K562 (cell line): ENCODE measurements around the gene CHAT. TPM values are rescaled to one million over a fixed set of nuclear protein-coding genes. Genes with fewer than 3 reads are reported as not detected.
A peak's percentile ranks its signal among the peaks of the same experiment; 100 is the strongest.

Source experiments
- ATAC-seq: fragments of 200-7000 bp; cut with Tn5 transposase; 3 replicates; pipeline ENCODE4 v1.9.1; 2020; ENCODE audit warnings: moderate library complexity
- BruUV-seq: library from RNA; stranded (reverse); fragments of 400-500 nt; replicated peaks from 2 replicates; lab custom pipeline; 2021; lab: Mats Ljungman, UMichigan
- CTCF ChIA-PET: fragments of 300-600 bp; formaldehyde crosslinking; extraction: SDS; loops from one replicate; lab custom pipeline; 2021; ENCODE audit warnings: low intra/inter-chr PET ratio; lab: Yijun Ruan, JAX
- POLR2A ChIA-PET: fragments of 300-600, 350-650 bp; sonication (Branson Sonifier 250); formaldehyde crosslinking; extraction: SDS; loops from one replicate; lab custom pipeline; 2021; ENCODE audit warnings: antibody characterized with exemption, inconsistent platforms; lab: Yijun Ruan, JAX
- DNase-seq, 4 experiments: peaks; one replicate each; pipeline versions ENCODE4 v3.0.0 to v3.0.0-alpha.2; 2011 to 2018; ENCODE audit warnings: low spot score in 3 of 4, mixed read lengths in 3 of 4; ENCODE audit errors: extremely low read depth in 1 of 4
- FAIRE-seq: peaks from 2 replicates; lab custom pipeline; 2011; peaks lifted over from hg19 to GRCh38; lab: Jason Lieb, UNC
- H2AFZ ChIP-seq: 2 replicates; pipeline ENCODE4 v1.6.0; 2011; ENCODE audit warnings: low read depth, low read length, control low read depth, inconsistent platforms
- H3K27ac ChIP-seq: fragments of 200-600 bp; 3 replicates; pipeline ENCODE4 v1.8.0; 2011; ENCODE audit warnings: low read depth, mild to moderate bottlenecking, control low read depth, inconsistent platforms, low read length, moderate library complexity, mixed read lengths; ENCODE audit errors: extremely low read depth
- H3K27me3 ChIP-seq, 2 experiments: fragments of 300-600 bp in 1 of 2; 2 replicates in 1 of 2; 3 replicates in 1 of 2; pipeline versions ENCODE4 v1.6.0 to v1.8.0; 2011; ENCODE audit warnings: inconsistent platforms in 2 of 2, low read length in 2 of 2, mild to moderate bottlenecking in 1 of 2, mixed read lengths in 1 of 2, moderate library complexity in 1 of 2; ENCODE audit not compliant: control insufficient read depth in 2 of 2, insufficient read depth in 2 of 2
- H3K36me3 ChIP-seq: fragments of 300-600 bp; 3 replicates; pipeline ENCODE4 v1.8.0; 2011; ENCODE audit warnings: mild to moderate bottlenecking, low read length, inconsistent platforms; ENCODE audit not compliant: control insufficient read depth, insufficient read depth
- H3K4me1 ChIP-seq, 2 experiments: fragments of 200-600 bp in 1 of 2; replicated peaks in 1 of 2; 2 replicates in 1 of 2; 3 replicates in 1 of 2; pipeline versions ENCODE4 v1.5.1 to v1.8.0; 2011; ENCODE audit warnings: inconsistent platforms in 2 of 2, low read length in 2 of 2, mild to moderate bottlenecking in 1 of 2, mixed read lengths in 1 of 2, moderate library complexity in 1 of 2; ENCODE audit not compliant: control insufficient read depth in 2 of 2, insufficient read depth in 2 of 2
- H3K4me2 ChIP-seq: 2 replicates; pipeline ENCODE4 v1.6.1; 2011; ENCODE audit warnings: low read length, control low read depth, inconsistent platforms, mixed read lengths; ENCODE audit not compliant: insufficient read depth
- H3K4me3 ChIP-seq: fragments of 200-600 bp; sonication (generic), shearing (Covaris generic); 2 replicates; pipeline ENCODE4 v1.5.1; 2016; ENCODE audit warnings: control low read depth, inconsistent platforms
- H3K79me2 ChIP-seq: fragments of 200-600 bp; 3 replicates; pipeline ENCODE4 v1.8.0; 2011; ENCODE audit warnings: low read length, inconsistent platforms; ENCODE audit not compliant: control insufficient read depth, insufficient read depth
- H3K9ac ChIP-seq, 2 experiments: 2 replicates each; pipeline versions ENCODE4 v1.6.0 to v1.6.1; 2011; ENCODE audit warnings: low read depth in 2 of 2, low read length in 2 of 2, control low read depth in 1 of 2, inconsistent platforms in 1 of 2, mild to moderate bottlenecking in 1 of 2, mixed read lengths in 1 of 2; ENCODE audit not compliant: insufficient read depth in 1 of 2
- H3K9me1 ChIP-seq: one replicate; pipeline ENCODE4 v1.6.0; 2011; ENCODE audit warnings: inconsistent platforms, mild to moderate bottlenecking, low read length, moderate library complexity; ENCODE audit not compliant: control insufficient read depth, insufficient read depth
- H3K9me3 ChIP-seq: replicated peaks from 2 replicates; pipeline ENCODE4 v1.5.1; 2011; ENCODE audit warnings: low read depth, low read length, inconsistent platforms; ENCODE audit not compliant: control insufficient read depth, insufficient read depth
- H4K20me1 ChIP-seq: replicated peaks from 2 replicates; pipeline ENCODE4 v1.6.1; 2011; ENCODE audit warnings: low read length, inconsistent platforms, mixed read lengths; ENCODE audit not compliant: control insufficient read depth, insufficient read depth
- ATF3 ChIP-seq, 2 experiments: fragments of 450-650 bp in 1 of 2; sonication (generic) in 1 of 2; formaldehyde crosslinking in 1 of 2; IDR thresholded peaks in 1 of 2; conservative IDR thresholded peaks in 1 of 2; 2 replicates each; pipeline versions ENCODE4 v1.6.1 to v1.8.1; 2016 to 2023; ENCODE audit warnings: mild to moderate bottlenecking in 2 of 2, moderate library complexity in 2 of 2, inconsistent platforms in 1 of 2, missing genetic modification reagents in 1 of 2
- CREM ChIP-seq: IDR thresholded peaks from 2 replicates; pipeline ENCODE4 v1.6.1; 2014; ENCODE audit warnings: antibody characterized with exemption, low read depth
- FOSL1 ChIP-seq: fragments of 200-800 bp; sonication (Bioruptor generic); conservative IDR thresholded peaks from 2 replicates; pipeline ENCODE4 v1.6.1; 2016; ENCODE audit warnings: missing genetic modification characterization, missing compliant biosample characterization
- ILF3 ChIP-seq: fragments of 450-650 bp; IDR thresholded peaks from 2 replicates; pipeline ENCODE4 v1.6.1; 2018; ENCODE audit warnings: antibody characterized with exemption, mild to moderate bottlenecking, moderate library complexity, borderline replicate concordance
- JUND ChIP-seq, 2 experiments: IDR thresholded peaks; 2 replicates in 1 of 2; 3 replicates in 1 of 2; pipeline ENCODE4 v1.6.1; 2011; ENCODE audit warnings: borderline replicate concordance in 2 of 2, low read depth in 2 of 2, low read length in 2 of 2, improper control_type of control experiment in 1 of 2, missing biosample characterization in 1 of 2, missing genetic modification characterization in 1 of 2, missing genetic modification reagents in 1 of 2
- NCOA4 ChIP-seq: fragments of 450-650 bp; IDR thresholded peaks from 2 replicates; pipeline ENCODE4 v1.6.1; 2018; ENCODE audit warnings: mild to moderate bottlenecking; ENCODE audit not compliant: partially characterized antibody
- RFX7 ChIP-seq: fragments of 250-450 bp; sonication (Bioruptor Pico); IDR thresholded peaks from 2 replicates; pipeline ENCODE4 v1.5.1; 2021; ENCODE audit warnings: mild to moderate bottlenecking
- whole genome bisulfite sequencing: fragments of 100-300 bp; shearing (Covaris generic); methylation state at CpG from one replicate; pipeline ENCODE4 v1.1.6; 2016; ENCODE audit warnings: low coverage, mixed read lengths; ENCODE audit not compliant: insufficient coverage; ENCODE audit errors: missing lambda C conversion rate; 5-methylcytosine and 5-hydroxymethylcytosine counted together
- in situ Hi-C: fragments of 300-500 bp; cut with MboI; formaldehyde crosslinking; loops from 4 replicates; pipeline ENCODE4 v1.15.0; 2018; ENCODE audit warnings: inconsistent platforms, mixed read lengths
- intact Hi-C: fragments of 100-400 bp; cut with micrococcal nuclease; formaldehyde crosslinking; loops from 2 replicates; pipeline ENCODE4 v1.14.2; 2022
- polyA plus RNA-seq, 8 experiments: library from polyadenylated mRNA; depleted of rRNA in 4 of 8; stranded (reverse) in 5 of 8; unstranded in 3 of 8; fragments of >200 nt; fragmentation: Nextera tagmentation in 2 of 8; fragmentation: Illumina TruSeq in 1 of 8; extraction: Ambion mirVana in 2 of 8; extraction: Trizol in 1 of 8; gene quantifications; 2 replicates each; pipeline versions ENCODE4 v1.2.1 to v1.2.3, GENCODE V29; 2011 to 2014; ENCODE audit warnings: inconsistent platforms in 1 of 8, missing spikeins in 1 of 8
- total RNA-seq, 7 experiments: library from RNA; depleted of rRNA in 6 of 7; stranded (reverse); fragments of >200 nt in 6 of 7; fragmentation: Illumina TruSeq in 2 of 7; extraction: Trizol in 2 of 7; gene quantifications; 2 replicates each; pipeline versions ENCODE4 v1.2.1 to v1.2.3, GENCODE V29; 2011 to 2021; ENCODE audit warnings: low replicate concordance in 1 of 7

The CHAT gene
- total and polyA plus RNA-seq, 9 of the 15 experiments (the other 6 are each of a cell fraction or from before 2014, with no cell fraction given), result not detected

GRCh38 chr10:49571388-49571787 is 42.4 kb upstream of the CHAT start:
- peak; percentile 49 for TF ChIP-seq FOSL1 (tag)
- TF ChIP-seq NCOA4, result no peak
- TF ChIP-seq JUND (IDR thresholded peaks at IDR 0.05; ENCODE audit: borderline replicate concordance, low read depth, low read length), result 0 out of 2 replicates have a peak, but pooled peaks have one; percentile 4
- 0 out of 3 replicates have a peak, but pooled peaks have one; percentile 29 for TF ChIP-seq JUND (tag; IDR thresholded peaks at IDR 0.05; ENCODE audit: borderline replicate concordance, low read depth, low read length)
- TF ChIP-seq ILF3, result no peak
- TF ChIP-seq CREM, result peak; percentile 34; the same call in 1 of the 2 replicates
- TF ChIP-seq ATF3 (IDR thresholded peaks at IDR 0.05), result peak; percentile 39; the same call in 1 of the 2 replicates
- no peak for TF ChIP-seq ATF3 (CRISPR knock-in tag; conservative IDR thresholded peaks at IDR 0.05)
- no peak for TF ChIP-seq RFX7 (CRISPR knock-in tag)
- peak in 1 of 4 experiments; percentile 5 for DNase-seq
- intact Hi-C loops, result no loop called here
- H3K9ac ChIP-seq, result no peak overlapping the region
- H3K4me2 ChIP-seq, result no peak overlapping the region
- H3K9me1 ChIP-seq, result no peaks in the 10 kb centered on the region
- no peaks in the 10 kb centered on the region for H3K36me3 ChIP-seq
- H4K20me1 ChIP-seq, result no peaks in the 10 kb centered on the region
- in situ Hi-C loops, result no loop called here
- no TSS peak for BruUV-seq
- H3K27ac ChIP-seq, result no peak overlapping the region
- ATAC-seq, result no peak
- peaks cover 3 to 16% of the 10 kb centered on the region in 2 experiments; a peak in 2 of 5 replicates for H3K27me3 ChIP-seq
- H3K4me3 ChIP-seq, result no peak overlapping the region
- ChIA-PET POLR2A (no interaction called here), CTCF (no interaction called here)
- no peaks in the 10 kb centered on the region for H3K79me2 ChIP-seq
- peaks cover 0 to 4% of the 10 kb centered on the region in 2 experiments; a peak in 3 of 5 replicates for H3K4me1 ChIP-seq
- no peaks in the 10 kb centered on the region for H3K9me3 ChIP-seq
- no peak for FAIRE-seq
- 0% methylated on average over 2 of the region's 2 CpGs for WGBS
- H2AFZ ChIP-seq, result no peak overlapping the region
